ENCODE data around the gene SLC4A1.

SLC4A1 gene

DNA sequence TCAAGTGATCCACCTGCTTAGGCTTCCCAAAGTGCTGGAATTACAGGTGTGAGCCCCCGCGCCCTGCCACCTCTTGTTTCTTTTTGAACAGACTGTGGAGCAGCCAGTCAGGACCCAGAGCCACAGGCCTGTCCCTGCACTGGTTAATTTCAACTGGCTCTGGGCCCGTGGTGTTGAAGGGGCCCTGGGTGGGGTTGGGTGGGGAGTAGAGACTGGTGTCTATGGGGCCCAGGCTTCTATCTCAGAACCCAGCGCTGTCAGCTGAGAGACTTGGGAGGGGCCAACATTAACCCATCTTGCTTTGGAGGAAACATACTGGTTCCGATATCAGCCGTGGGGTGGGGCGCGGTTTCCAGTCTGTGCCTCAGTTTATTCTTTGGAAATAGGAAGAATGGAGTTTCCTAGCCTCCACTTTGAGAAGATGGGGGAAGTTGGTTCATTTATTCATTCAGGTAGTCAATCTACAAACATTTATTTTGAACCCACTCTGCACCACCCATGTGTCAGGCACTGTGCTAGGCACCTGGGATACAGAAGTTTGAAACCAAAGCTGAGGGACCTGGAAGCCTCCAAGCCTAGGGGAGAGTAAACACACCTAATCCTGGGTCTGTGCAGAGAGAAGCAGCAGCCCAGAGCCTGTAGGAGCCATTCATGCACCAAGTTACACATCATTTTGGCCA lies 15.5 kb upstream of the SLC4A1 start:
- no peak for DNase-seq

DNA sequence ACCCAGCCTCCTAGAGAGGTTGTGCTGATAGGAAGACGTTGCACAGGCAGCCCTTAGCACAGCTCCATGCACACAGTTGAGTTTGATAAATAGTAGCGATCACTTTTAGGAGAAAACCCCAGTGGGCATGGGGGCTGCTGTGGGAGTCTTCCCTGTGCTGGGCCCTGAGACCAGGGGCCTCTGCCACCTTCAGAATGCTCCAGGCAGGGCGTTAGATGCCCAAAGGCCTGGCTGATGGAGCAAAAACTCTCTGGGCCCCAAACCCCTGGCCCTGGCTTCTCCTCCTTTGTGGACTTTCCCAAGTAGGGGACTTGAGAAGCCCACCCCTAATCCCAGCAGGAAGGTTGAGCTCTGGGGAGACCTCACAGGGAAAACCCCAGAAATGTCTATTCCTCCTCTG lies 14.3 kb upstream of the SLC4A1 start:
- no peak for DNase-seq

DNA sequence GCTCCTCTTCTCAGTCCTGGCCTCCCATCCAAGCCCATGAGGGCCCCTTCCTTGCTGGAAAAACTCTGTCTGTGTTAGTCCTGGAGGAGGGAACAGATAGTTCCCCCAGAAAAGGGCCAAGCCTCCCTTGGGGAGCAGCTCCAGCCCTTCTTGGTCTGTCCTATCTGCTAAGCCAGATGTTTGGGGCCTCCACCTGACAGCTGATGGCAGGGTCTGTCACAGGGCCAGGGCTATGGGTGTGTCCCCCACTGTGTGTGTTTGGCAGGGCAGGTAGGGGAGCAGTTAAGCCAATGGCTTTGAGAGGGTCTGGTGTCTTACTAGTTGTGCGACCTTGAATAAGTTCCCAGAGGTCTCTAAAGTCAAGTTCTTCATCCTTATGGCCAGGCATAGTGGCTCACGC lies 13.6 kb upstream of the SLC4A1 start:
- DNase-seq = no peak

DNA sequence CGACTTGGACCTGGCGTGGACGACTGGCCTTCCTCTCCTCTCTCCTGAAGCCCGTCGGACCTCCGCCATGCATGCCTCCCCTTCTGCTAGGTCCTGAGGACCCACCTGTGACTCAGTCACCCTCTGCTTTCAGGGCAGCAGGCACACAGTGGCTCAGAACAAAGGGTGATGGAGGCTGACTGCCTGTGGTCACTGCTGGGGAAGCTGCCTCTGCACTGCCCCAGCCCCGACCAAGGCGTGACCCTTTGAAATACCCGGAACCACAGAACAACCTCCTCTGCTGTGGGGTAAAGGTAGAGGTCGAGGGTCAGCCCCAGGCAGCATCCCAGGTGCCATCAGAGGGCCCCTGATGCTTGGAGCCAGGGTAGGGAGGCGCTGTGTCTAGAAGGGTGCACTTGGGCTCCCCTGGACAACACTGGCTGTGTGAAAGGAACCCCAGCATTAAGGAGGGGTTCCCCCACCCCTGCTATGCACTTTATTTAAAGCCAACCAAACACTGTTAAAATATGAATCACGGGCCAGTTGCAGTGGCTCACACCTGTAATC lies 12.5 kb upstream of the SLC4A1 start:
- DNase-seq = peak; percentile 12 to 44 (median 32)

DNA sequence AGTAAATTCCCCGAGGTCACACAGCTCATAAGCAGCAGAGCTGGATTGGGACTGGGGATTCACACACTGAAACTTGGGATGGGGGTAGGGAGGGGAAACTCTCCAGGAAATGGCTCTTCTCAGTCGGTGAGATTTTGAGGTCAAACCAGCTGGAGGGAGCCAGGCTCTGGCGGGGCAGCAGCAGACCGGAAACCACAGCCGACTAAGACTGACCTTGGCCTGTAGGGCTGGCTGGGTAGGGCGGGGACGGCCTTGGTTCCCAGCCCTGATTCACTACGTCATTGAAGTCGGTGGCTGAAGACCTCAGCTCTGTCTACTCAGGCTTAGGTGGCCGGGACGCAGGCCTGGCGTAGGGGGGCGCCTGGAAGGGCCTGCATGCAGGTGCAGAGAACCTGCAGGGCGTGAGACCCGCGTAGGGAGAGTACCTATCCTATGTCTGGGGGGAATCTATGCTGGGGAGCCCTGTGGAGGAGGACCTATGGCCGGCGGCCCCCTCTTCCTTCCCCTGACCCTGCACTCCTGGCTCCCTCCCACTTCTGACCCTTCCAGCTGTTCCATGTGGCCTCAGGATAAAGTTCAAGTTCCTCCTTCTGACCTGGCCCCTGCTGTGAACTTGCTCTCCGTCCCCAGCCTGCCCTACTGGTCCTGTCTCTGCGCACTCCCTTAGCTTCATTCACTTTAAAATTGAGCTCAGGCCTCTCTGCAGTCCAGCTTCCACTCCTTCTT lies 11.9 kb upstream of the SLC4A1 start:
- DNase-seq = peak; percentile 92 to 95 (median 94)

DNA sequence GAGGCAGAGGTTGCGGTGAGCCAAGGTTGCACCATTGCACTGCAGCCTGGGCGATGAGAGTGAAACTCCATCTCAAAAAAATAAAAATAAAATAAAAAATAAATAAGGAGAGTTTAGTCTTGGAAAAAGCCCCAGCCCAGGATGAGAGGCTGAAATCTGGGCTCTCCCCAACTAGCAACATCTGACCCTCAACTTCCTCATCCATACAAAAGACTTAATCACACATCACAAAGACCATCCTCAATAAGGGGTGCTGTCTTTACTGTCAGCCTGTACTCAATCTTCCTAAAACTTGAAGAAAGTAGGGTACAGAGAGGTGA lies 11.4 kb upstream of the SLC4A1 start:
- DNase-seq = no peak

DNA sequence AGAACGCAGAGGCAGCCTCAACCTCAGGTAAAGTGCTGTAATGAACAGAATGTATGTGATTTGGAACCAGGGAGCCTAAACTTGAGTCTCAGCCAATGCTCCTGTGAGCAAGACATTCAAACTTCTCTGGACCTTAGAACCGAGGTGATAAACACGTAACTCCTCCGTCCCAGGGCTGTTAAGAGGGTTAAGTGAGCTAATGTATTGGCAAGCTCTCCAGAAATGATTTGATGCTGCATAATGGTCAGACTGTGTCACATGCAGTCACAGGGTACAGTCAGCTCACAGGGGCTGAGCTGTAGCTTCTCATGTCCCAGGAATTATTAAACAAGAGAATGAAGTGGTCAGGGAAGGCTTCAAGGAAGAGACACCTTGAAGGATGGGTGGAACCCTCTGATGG lies 10.0 kb upstream of the SLC4A1 start:
- peak in 1 of 4 experiments; percentile 16 for DNase-seq

DNA sequence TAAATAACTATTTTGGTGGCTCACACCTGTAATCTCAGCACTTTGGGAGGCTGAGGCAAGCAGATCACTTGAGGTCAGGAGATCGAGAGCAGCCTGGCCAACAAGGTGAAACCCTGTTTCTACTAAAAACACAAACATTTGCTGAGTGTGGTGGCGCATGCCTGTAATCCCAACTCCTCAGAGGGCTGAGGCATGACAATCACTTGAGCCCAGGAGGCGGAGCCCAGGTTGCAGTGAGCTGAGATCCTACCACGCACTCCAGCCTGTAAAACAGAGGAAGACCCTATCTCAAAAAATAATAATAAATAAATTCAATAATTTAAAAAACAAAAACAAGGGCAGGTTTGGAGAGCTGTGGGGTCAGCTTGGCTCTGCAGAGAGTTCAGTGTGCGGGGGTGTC lies 5.7 kb upstream of the SLC4A1 start:
- DNase-seq = no peak

DNA sequence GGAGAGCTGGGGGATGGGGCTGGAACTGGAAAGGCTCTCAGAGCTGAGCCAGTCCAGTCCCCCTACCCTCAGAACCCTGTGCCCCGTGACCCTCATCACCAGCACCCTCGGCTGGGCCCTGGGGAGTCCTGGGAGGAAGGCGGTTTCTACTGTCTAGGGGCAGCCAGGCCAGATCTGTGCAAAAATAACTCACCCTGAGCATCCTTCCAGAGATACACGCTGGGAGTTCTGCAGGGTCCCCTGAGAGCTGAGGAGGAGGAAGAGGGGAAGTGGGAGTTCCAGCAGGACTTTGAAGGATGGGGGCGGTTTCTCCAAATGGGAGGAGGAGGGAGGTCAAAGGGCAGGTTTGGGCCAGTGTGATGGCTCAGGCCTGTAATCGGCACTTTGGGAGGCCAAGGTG lies 5.0 kb upstream of the SLC4A1 start:
- no peak for DNase-seq

DNA sequence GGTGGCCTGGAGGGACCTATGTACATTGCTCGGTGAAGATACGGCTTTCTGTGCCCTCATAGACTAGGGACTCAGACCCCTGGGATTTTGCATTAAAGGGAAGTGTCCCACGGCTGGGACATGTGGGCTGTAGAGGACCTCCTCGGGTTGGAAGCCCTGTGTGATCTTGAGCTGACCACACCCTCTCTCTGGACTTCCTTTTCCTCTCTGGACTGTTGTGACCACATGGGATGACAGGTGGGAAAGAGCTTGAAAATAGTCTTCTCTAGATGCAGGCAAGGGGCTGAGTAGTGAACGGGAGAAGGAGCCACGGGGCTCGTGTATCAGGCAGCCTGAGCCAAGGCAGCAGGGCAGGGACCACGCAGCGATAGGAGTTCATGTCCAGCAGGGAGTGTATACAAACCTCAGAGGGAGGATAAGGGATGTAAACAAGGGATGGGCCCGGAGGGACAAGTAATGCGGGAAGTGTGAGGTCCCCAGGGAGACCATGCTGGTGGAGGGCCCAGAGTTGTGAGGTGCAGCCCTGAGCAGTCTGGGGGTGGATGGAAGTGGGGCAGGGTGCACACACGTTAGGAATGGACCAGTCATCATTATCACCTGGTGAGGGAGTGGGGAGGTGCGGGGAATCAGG lies 4.5 kb upstream of the SLC4A1 start:
- peak; percentile 7 to 41 (median 30) for DNase-seq

DNA sequence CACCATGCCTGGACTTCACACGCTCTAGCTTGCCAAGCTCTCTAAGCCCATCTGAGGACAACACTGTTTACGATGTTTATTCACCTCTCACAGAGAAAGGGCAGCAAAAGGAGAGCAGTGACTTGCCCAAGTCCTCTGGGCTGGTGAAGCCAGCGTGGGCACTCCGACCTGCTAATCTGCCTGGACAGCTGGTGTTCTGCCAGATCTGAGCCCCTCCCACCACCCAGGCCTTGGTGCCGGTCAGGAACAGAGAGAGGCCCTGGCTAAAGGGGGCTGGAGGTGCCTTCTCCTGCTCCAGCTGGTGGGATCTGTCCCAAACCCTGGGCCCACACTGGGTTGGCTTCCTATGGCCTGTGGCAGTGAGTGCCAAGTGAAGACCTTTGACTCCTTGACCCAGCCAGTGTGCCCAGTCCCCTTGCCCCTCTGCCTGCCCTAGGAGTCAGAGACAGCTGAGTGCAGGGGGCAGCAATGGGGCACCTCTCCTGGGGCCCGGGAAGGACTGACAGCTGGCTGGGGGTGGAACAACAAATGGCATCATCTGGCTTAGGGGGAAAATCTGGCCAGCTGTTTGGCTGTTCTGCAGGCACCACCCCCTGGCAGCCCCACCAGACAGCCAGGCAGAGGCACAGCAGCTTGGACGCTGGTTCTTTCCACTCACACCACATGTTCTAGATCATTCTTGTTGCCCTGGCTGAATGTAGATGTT lies 1.8 kb upstream of the SLC4A1 start:
- no peak for DNase-seq

DNA sequence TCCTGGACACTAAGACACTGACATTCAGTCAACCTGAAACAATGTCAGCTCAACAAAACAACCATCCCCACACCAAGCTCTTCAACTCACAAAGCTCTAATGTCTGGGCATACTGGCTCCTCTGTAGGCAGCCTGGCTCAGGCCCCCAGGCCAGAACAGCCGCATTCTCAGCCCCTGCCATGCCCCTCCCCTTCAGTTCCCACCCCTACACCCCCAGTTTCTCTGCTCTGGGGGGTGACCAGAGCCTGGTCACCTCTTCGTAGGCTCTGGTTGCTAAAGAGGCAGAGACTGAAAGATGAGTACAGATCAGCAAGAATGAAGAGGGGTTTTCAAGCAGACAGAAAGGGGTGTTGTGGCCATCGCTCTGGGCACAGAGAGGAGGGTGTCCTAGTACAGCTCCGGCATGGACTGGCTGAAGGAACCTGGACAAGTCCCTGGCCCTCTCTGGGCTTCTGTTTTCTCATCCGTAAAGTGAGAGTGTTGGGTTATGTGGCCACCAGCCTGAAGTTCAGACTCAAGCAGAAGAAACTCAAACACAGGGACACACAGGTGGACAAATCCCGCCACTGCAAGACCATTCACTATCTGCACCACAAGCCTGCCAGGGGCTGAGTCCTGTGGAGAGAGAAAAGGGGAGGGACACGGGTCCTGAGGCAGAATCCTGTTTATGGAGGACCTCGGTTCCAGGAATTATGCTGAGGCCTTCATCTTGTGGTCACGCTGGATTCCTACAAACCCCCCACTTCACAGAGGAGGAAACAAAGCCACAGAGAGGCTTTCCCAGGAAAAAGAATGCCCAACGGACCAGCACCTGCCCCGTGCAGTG lies 987 bp upstream of the SLC4A1 start:
- no peak for DNase-seq

DNA sequence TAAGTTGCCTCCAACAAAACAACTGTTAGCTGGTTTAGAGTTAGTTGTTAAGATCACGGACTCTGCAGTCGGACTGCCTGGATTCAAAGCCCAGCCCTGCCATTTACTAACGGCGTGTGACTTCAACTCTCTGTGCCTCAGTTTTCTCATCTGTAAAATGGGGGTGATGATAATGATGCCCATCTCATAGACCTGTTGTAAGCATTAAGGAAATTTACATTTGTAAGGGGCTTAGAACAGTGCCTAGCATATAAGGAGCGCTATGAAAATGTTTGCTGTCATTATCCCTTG lies 825 bp downstream of the SLC4A1 start:
- DNase-seq = no peak

DNA sequence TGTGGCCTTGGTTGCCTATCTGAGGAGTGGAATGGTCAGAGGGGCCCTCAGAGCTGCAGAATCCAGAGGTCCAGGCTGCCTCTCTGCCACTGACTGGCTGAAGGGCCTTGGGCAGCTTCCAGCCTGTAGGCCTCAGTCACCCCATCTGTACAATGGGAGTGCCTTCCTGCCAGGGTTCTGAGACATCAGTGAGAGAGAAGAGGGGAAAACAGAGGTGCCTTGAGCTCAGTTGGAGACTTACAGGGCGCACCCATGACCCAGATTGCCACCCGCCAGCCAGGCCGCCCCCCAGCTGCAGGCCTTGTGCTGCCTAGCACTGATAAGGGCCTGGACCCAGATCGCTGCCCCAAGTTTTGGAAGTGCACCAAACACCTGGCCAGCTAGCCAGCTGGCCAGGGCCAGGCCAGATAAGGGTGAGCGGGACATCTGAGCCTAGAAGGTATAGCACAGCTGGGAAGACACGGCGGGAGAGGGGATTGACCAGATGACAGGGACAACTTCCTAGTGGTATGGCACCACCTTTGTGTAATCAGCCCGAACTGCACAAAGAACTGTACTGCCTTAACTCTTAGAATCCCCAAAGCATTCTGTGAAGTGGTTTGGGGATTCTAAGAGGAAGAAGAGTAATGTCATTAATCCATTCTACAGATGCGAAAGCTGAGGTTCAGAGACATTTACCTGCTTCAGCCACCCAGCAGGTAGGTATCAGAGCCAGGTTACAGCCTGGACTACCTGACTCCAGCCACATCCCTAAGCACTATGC lies 1.4 kb downstream of the SLC4A1 start:
- no peak for DNase-seq

DNA sequence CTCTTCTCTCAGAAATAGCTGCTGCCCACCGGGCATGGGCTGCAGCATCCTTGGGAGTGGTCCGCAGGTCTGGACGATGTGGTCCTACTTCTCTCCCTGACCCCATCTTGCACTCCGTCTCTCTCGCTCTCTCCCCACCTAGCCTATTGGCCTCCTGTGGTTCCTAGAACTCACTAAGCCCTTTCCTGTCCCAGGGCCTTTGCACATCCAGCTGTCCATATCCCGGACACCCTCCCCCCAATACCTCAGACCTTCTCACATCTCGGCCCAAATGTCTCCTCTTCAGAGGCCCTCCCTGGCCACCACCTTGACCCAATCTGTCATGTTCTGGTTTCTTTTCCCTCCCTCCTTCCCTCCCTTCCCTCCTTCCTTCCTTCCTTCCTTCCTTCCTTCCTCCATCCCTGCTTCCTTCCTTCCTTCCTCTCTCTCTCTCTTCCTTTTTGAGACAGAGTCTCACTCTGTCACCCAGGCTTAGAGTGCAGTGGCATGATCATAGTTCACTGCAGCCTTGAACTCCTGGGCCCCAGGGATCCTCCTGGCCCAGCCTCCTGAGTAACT lies 4.5 kb downstream of the SLC4A1 start:
- DNase-seq = no peak

DNA sequence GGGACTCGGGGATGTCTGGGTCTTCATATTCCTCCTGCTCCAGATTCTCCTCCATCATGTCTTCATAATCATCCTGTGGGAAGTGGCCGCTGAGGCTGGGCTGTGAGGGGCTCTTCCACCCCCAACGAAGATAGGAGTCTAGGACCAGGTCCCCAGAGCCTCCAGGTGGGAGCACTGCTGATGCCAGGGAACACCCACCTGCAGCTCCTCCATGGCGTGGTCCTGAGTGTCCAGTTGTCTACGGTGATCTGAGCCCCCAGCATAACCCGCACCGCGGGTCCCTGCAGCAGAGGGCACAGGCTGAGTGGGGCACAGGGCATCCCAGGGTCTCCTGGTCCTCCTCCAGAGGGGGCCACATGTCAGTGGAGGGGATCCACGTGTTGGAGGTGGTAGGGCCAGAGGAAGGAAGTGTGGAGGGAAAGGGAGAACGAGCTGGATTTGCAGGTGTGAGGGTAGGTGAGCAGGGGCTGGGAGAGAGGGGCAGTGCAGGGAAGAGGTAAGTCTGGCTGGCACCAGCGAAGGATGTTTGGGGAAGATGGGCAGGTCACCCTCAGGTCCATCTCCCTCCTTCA lies 5.2 kb downstream of the SLC4A1 start:
- DNase-seq = no peak

DNA sequence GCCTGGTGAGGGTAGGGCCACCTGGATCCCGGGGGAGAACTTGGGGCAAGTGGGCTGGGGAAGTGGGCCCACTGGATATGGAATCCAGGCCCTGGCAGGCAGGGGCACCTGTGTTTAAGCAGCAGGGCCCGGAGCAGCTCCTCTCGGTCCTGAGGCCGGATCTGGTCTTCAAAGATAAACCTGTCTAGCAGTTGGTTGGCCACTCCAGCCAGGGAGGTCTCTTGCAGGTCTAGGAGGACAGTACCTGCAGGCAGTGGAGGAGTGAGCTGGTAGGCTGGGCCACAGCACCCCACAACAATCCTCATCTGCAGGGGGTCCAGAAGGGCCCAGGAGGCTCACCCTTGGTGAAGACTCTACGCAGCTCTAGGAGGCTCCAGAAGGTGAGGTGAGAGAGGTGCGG lies 7.6 kb downstream of the SLC4A1 start:
- no peak for DNase-seq

DNA sequence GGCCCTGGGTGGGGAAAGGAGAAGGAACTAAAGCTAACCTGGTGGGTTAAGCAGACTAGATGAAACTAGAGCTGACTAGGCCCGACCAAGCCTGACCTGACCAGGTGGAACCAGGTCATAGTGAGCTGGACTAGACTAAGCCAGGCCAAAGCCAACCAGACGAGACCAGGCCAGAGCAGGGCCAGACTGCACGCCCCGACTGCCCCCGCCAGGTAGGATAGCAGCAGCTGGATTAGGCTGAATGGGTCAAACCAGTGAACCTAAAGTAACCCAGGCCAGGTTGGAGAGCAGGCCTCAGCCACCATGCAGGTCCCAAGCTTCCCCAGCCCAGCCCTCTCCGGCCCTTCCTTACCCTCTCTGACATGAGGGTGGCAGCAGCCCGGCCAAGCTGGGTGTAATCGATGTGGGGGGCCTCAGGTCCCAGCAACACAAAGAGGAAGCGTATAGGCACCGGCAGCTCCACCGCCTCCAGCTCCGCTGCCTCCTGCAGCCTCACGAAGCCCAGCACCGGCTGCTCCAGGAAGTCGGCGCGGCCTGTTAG lies 9.1 kb downstream of the SLC4A1 start:
- DNase-seq = no peak

DNA sequence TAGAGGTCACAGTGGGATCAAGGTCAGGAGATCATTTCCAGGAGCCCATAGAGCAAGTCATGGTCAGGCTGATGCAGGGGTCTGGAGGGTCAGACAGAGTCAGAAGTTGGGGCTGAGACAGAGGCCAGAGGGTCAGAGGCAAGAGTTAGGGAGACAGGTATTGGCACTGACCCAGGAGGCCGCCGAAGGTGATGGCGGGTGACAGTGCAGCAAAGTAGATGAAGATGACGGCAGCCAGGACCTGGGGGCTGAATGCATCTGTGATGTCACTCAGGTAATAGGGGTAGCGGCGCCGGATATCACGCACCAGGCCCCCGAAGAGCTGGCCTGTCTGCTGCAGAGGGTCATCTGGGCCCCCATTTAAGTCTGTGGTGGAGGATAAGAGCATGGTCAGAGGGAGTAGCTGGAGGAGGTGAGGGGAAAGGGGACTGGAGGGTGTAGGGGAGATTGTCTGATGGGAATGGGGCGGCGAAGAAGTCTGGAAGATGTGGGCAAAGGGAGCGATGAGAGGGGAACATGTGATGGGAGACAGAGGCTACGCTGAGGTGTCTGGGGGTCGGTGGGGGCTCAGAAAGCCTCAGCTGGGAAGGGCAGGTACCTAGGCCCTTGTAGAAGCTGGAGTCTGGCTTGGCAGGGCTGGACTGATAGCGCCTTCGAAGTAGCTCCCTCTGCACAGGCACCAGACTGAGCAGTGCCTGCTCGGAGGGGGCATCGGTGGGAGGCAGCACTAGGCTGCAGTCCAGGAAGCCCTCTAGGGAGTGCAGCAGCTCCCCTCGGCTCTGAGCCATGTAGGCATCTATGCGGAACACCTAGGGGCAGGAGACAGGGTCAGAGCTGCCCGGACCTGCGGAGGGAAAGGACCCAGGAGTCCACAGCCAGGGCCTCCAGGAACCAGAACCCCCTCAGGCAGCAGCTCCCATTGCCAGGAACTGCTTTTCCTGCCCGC lies 9.8 kb downstream of the SLC4A1 start:
- DNase-seq = no peak

DNA sequence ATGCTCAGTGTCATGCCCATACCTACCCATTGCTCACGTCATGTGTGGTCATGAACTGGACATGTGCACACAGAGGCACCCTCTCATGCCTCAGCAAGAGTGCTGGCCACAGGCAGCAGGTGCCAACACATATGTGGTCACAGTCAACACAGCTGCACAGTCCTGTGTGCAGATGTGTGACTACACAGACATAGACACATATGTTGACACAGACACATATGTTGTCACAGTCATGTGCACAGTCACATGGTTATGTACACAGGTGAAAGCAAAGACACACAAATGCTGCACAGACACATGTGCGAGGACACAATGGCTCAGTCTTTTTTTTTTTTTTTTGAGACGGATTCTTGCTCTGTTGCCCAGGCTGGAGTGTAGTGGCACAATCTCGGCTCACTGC lies 11.3 kb downstream of the SLC4A1 start:
- DNase-seq = no peak

Data from suppressor macrophage (primary cell).